Measurements from ENCODE around the gene ATG7.
"Not testable (repeated sequence)": the region's sequence is repeated elsewhere in the genome, so short reads cannot be mapped to it uniquely, and the experiment has no call there.

The ATG7 gene

DNA sequence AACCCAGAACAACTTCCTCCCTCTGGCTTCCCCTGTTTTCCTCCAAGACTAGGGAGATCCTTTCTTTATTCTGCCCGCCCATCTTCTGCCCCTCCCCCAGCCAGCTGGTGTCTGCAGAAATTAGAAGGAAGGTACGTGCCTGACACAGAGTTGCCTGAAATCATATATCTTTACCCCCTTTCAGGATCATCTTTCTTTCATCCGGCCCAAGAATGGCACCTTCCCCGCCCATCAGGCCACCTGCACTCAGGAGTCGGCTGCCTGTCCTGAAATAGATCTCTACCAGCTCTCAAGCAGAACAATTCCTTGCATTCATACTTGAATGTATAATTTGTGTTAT lies 237.8 kb downstream of the ATG7 start:
- DNase-seq (ENCODE audit: extremely low read depth, low read depth), result no peak
- no peak for TF ChIP-seq CTCF (IDR thresholded peaks at IDR 0.05; ENCODE audit: low read depth, low read length, missing control alignments)
- H3K4me3 ChIP-seq (replicated peaks; ENCODE audit: low read depth, low read length), result no peak overlapping the region

DNA sequence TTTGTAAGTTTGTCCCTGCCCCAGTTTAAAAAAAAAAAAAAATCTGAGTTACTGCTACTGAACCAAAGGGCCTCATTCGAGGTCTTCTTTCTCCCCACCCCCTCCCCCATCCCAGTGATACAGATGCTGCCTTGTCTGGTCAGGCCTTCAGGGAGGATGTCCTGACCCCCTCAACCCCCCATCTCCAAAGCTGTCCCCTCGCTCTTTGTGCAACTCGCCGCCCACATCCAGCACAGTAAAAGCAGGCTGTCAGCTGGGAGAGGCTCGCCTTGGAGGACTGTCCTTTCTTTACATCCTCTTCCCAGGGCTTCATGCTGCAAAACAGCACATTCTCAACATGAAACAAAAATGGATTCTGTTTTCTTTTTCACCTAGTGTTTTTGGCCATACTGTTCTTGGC lies 238.2 kb downstream of the ATG7 start:
- no peak for DNase-seq (ENCODE audit: extremely low read depth, low read depth)
- H3K4me3 ChIP-seq (replicated peaks; ENCODE audit: low read depth, low read length), result no peak overlapping the region

GRCh38 chr3:11511606-11512005 lies 239.4 kb downstream of the ATG7 start:
- DNase-seq (ENCODE audit: extremely low read depth, low read depth); H3K4me3 ChIP-seq (replicated peaks; ENCODE audit: low read depth, low read length): not testable (repeated sequence)

More for the DNA sequence above, 238.2 kb downstream of the ATG7 start:
- no peak for TF ChIP-seq CTCF (IDR thresholded peaks at IDR 0.05; ENCODE audit: low read depth, low read length, missing control alignments)

DNA sequence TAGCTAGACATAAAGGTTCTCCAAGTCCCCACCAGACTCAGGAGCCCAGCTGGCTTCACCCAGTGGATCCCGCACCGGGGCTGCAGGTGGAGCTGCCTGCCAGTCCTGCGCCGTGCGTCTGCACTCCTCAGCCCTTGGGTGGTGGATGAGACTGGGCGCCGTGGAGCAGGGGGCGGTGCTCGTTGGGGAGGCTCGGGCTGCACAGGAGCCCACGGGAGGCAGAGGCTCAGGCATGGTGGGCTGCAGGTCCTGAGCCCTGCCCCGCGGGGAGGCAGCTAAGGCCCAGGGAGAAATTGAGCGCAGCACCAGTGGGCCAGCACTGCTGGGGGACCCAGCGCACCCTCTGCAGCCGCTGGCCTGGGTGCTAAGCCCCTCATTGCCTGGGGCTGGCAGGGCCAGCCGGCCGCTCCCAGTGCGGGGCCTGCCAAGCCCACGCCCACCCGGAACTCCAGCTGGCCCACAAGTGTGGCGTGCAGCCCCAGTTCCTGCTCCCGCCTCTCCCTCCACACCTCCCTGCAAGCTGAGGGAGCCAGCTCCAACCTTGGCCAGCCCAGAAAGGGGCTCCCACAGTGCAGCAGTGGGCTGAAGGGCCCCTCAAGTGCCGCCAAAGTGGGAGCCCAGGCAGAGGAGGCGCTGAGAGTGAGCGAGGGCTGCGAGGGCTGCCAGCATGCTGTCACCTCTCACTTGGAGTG lies 241.1 kb downstream of the ATG7 start:
- not testable (repeated sequence) for H3K4me3 ChIP-seq (replicated peaks; ENCODE audit: low read depth, low read length); DNase-seq (ENCODE audit: extremely low read depth, low read depth)

GRCh38 chr3:11513817-11514135 lies 241.6 kb downstream of the ATG7 start:
- no peak for DNase-seq (ENCODE audit: extremely low read depth, low read depth)
- H3K4me3 ChIP-seq (replicated peaks; ENCODE audit: low read depth, low read length), result no peak overlapping the region
- no peak for TF ChIP-seq CTCF (IDR thresholded peaks at IDR 0.05; ENCODE audit: low read depth, low read length, missing control alignments)

DNA sequence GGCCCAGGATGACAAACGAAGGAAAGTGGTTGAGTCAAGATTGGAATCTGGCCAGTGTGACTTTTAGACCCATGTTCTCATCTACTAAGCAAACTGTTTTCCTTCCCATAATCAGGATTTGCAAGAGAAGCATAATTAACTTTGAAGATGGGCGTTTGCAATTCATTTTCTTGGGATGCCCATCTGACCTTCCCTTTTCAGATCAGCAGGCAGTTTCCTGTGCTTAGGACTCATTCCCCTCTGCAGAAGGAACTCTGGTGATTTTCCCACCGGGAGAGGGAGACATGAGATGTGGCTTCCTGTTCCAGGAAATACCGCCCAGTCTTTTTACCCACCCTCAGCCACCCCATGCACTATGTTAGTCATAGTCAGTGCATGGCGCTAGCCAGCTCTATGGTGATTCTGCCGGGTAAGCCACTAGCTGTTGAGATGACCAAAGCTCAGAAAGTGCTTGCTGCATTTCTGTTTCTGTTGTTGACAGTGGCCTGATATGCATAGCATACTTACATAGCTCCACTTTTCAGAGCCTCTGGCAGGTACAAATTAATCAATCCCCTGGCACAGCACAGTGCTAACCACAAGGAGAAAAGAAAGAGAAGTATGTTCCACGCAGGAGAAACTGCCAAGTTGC lies 242.1 kb downstream of the ATG7 start:
- no peak for TF ChIP-seq CTCF (IDR thresholded peaks at IDR 0.05; ENCODE audit: low read depth, low read length, missing control alignments)
- DNase-seq (ENCODE audit: extremely low read depth, low read depth), result peak; percentile 54
- H3K4me3 ChIP-seq (replicated peaks; ENCODE audit: low read depth, low read length), result no peak overlapping the region

GRCh38 chr3:11517601-11518000 lies 245.4 kb downstream of the ATG7 start:
- no peak for TF ChIP-seq CTCF (IDR thresholded peaks at IDR 0.05; ENCODE audit: low read depth, low read length, missing control alignments)
- no peak overlapping the region for H3K4me3 ChIP-seq (replicated peaks; ENCODE audit: low read depth, low read length)
- DNase-seq (ENCODE audit: extremely low read depth, low read depth), result no peak

- H3K4me3 ChIP-seq (replicated peaks; ENCODE audit: low read depth, low read length), result no peak overlapping the region
- no peak for TF ChIP-seq CTCF (IDR thresholded peaks at IDR 0.05; ENCODE audit: low read depth, low read length, missing control alignments)
- no peak for DNase-seq (ENCODE audit: extremely low read depth, low read depth)
Measured at GRCh38 chr3:11521167-11521566, 249.0 kb downstream of the ATG7 start.
